ENCODE data around the gene CDHR4. TPM values are rescaled to one million over a fixed set of nuclear protein-coding genes. Genes with fewer than 3 reads are reported as not detected.

CDHR4 gene
- total RNA-seq, 1 donor: not detected

DNA sequence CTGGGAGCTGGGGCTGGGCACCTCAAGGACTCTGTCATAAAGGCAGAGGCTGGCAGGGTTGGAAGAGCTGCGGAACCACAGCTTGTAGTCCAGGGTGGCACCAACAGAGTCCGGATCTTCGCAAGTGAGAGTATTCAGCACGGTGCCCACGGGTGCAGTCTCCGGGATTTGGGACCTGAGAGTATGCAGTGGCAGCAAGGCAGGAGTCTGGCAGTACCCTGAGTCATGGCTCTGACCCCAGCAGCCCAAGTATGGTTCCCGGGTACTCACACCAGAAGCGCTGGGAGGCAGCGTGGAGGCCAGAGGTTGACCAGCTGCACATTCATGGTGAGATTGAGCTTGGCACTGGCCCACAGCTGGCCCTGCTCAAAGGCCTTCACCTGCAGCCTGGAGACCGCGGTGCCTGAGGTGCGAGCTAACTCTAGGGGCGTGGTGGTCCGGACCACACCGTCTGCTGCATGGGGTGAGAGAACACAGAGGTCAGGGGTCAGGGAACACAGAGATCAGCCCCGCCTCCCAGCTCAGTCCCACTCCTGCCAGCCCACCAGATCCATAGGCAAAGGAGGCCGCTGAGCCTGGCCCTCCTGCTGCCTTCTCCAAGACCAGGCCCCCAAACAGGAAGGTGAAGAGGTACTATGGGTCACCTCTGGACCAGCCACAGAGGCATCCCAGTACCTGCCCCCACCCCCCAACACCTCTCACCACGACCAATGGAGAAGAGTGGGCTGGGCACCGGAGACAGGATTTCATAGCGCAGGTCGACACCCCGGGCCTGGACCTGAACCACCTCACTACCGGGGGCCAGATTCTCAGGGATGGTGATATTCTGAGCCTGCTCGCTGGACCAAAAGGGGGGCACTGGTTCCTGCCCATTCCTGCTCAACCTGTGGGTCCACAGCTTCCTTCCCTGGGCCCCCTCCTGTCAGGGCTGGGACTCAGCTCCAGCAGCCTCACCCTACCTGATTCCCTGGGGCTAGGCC, 4.5 kb downstream of the CDHR4 start:
- Histone ChIP-seq H2AFZ (ENCODE audit: low read length) (no peak overlapping the region), H3K9me3 (ENCODE audit: low read depth, low read length) (no peaks in the 10 kb centered on the region), H3K36me3 (ENCODE audit: insufficient read depth, low read length) (no peaks in the 10 kb centered on the region), H3K27me3 (ENCODE audit: insufficient read depth, low read length) (peaks cover 4% of the 10 kb centered on the region), H3K4me3 (ENCODE audit: insufficient read depth, low read length) (no peak overlapping the region), H3K79me2 (ENCODE audit: insufficient read depth, low read length) (no peaks in the 10 kb centered on the region), H4K20me1 (ENCODE audit: insufficient read depth, low read length) (no peaks in the 10 kb centered on the region), H3K4me1 (ENCODE audit: insufficient read depth, low read length) (peaks cover 8% of the 10 kb centered on the region), H3K4me2 (ENCODE audit: insufficient read depth, low read length) (no peak overlapping the region), H3K27ac (ENCODE audit: low read depth, low read length) (no peak overlapping the region)
- TF ChIP-seq, protein P1, sequence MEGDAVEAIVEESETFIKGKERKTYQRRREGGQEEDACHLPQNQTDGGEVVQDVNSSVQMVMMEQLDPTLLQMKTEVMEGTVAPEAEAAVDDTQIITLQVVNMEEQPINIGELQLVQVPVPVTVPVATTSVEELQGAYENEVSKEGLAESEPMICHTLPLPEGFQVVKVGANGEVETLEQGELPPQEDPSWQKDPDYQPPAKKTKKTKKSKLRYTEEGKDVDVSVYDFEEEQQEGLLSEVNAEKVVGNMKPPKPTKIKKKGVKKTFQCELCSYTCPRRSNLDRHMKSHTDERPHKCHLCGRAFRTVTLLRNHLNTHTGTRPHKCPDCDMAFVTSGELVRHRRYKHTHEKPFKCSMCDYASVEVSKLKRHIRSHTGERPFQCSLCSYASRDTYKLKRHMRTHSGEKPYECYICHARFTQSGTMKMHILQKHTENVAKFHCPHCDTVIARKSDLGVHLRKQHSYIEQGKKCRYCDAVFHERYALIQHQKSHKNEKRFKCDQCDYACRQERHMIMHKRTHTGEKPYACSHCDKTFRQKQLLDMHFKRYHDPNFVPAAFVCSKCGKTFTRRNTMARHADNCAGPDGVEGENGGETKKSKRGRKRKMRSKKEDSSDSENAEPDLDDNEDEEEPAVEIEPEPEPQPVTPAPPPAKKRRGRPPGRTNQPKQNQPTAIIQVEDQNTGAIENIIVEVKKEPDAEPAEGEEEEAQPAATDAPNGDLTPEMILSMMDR (IDR thresholded peaks at IDR 0.05; ENCODE audit: extremely low read depth, low read depth, low read length): no peak
- DNase-seq (ENCODE audit: insufficient read length, low spot score, missing footprints): peak; percentile 52

DNA sequence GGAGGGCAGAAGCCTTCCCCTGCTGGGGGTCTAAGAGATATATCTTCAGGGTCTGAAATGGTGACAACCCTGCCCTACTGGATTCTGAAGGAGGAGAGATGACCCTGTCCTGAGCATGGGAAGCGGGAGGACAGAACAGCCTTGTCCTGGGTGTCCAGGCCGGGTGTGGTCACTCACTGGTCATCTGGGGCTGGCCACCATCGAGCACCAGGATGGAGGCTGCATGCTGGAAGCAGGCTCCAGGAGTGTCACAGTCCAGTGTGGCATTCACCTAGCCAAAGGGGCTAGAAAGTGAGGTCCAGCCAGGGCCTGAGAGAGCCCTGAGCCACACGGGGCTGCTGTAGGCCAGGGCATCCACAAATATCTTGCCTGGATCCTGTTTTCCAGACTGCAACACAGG, 5.2 kb downstream of the CDHR4 start:
- Histone ChIP-seq H3K4me3 (ENCODE audit: insufficient read depth, low read length) (no peak overlapping the region), H3K36me3 (ENCODE audit: insufficient read depth, low read length) (no peaks in the 10 kb centered on the region), H2AFZ (ENCODE audit: low read length) (no peak overlapping the region), H3K79me2 (ENCODE audit: insufficient read depth, low read length) (no peaks in the 10 kb centered on the region), H3K4me2 (ENCODE audit: insufficient read depth, low read length) (no peak overlapping the region), H3K4me1 (ENCODE audit: insufficient read depth, low read length) (peaks cover 2% of the 10 kb centered on the region), H3K27me3 (ENCODE audit: insufficient read depth, low read length) (peaks cover 5% of the 10 kb centered on the region), H3K27ac (ENCODE audit: low read depth, low read length) (no peak overlapping the region), H3K9me3 (ENCODE audit: low read depth, low read length) (no peaks in the 10 kb centered on the region), H4K20me1 (ENCODE audit: insufficient read depth, low read length) (no peaks in the 10 kb centered on the region)
- TF ChIP-seq, protein P1 (IDR thresholded peaks at IDR 0.05; ENCODE audit: extremely low read depth, low read depth, low read length): no peak
- DNase-seq (ENCODE audit: insufficient read length, low spot score, missing footprints): peak; percentile 30

DNA sequence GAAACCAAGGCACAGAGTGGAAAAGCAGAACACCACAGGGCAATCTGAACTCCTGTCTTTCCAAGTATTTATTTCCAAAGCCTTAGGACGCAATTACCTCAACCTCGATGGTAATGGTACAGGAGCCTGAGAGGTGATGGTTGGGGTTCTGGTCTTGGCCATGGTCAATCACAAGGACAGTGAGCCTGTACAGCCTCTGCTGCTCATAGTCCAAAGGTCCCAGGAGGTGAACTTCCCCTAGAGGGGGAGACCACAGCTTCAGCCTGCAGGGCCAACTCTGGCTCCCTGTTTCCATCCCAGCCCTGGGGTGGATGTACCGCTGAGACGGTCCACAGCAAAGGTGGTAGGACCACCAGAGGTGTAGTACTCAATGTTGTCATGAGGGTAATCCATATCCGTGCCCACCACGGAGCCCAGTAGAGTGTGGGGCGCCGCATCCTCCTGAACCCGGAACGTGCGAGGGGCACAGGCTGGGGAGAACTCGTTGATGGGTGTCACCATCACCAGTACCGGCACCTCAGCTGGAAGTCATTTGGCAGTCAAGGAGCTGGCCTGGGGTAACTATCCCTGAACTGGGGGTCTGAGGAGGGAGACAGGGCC, 6.1 kb downstream of the CDHR4 start:
- Histone ChIP-seq H3K4me1 (ENCODE audit: insufficient read depth, low read length) (no peaks in the 10 kb centered on the region), H2AFZ (ENCODE audit: low read length) (no peak overlapping the region), H4K20me1 (ENCODE audit: insufficient read depth, low read length) (no peaks in the 10 kb centered on the region), H3K27me3 (ENCODE audit: insufficient read depth, low read length) (peaks cover 5% of the 10 kb centered on the region), H3K9me3 (ENCODE audit: low read depth, low read length) (no peaks in the 10 kb centered on the region), H3K36me3 (ENCODE audit: insufficient read depth, low read length) (no peaks in the 10 kb centered on the region), H3K27ac (ENCODE audit: low read depth, low read length) (no peak overlapping the region), H3K4me3 (ENCODE audit: insufficient read depth, low read length) (no peak overlapping the region), H3K79me2 (ENCODE audit: insufficient read depth, low read length) (no peaks in the 10 kb centered on the region), H3K4me2 (ENCODE audit: insufficient read depth, low read length) (no peak overlapping the region)
- DNase-seq (ENCODE audit: insufficient read length, low spot score, missing footprints): peak; percentile 44
- TF ChIP-seq, protein P1 (IDR thresholded peaks at IDR 0.05; ENCODE audit: extremely low read depth, low read depth, low read length): no peak
